ENCODE measurements around the gene ARHGAP24. TPM values are rescaled to one million over a fixed set of nuclear protein-coding genes. Genes with fewer than 3 reads are reported as not detected.

The ARHGAP24 gene
- polyA plus RNA-seq, 3 donors, result 12.5 to 32.0 (median 18.8) TPM

DNA sequence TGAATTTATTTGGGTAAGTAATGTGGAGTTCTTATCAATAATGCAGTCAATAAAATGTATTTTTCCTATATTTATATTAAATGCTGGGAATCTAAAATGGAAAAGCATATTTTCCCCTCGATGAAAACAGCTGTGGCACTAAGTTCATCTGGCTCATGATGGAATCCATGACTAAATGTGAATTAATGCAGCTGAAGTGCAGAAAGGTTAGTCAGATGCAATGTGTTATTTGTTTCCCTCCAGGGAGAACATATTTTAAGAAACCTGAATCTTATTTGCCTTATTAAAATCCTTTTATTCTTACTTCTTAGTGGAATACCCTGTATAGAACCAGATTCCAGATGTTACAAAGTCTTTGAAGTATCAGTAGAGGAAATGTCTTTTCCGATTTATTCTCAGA lies 247.9 kb downstream of the ARHGAP24 start:
- DNase-seq, result no peak
- no peak overlapping the region for H3K27ac Mint-ChIP-seq
- peaks cover 26 to 34% of the 10 kb centered on the region in 2 donors for H3K4me1 ChIP-seq (ENCODE audit: control insufficient read depth in 1 of 2, insufficient read depth in 2 of 2, low read length in 2 of 2)
- peaks cover 3 to 19% of the 10 kb centered on the region in 2 donors for H3K36me3 ChIP-seq (replicated peaks in 1 of 2; ENCODE audit: control insufficient read depth in 1 of 2, insufficient read depth in 2 of 2, low read length in 2 of 2)
- H4K20me1 ChIP-seq (ENCODE audit: insufficient read depth, low read length), result no peaks in the 10 kb centered on the region
- H3K36me3 Mint-ChIP-seq, result peaks cover 15 to 23% of the 10 kb centered on the region in 2 donors
- H3K9me3 Mint-ChIP-seq, result peaks cover 0 to 4% (median 0%) of the 10 kb centered on the region in 7 donors
- intact Hi-C loops (cut with micrococcal nuclease), result no loop called here
- no peaks in the 10 kb centered on the region for H3K27me3 ChIP-seq (ENCODE audit: control insufficient read depth in 2 of 2, insufficient read depth in 2 of 2, low read length in 2 of 2)
- H3K79me2 ChIP-seq (ENCODE audit: insufficient read depth, low read length), result no peaks in the 10 kb centered on the region
- H3K27ac ChIP-seq (ENCODE audit: low read depth in 1 of 2, low read length in 2 of 2), result no peak overlapping the region
- no peak overlapping the region for H3K4me2 ChIP-seq (replicated peaks; ENCODE audit: extremely low read depth, low read length, poor library complexity, severe bottlenecking)
- peaks cover 0 to 1% (median 0%) of the 10 kb centered on the region in 3 donors for H3K27me3 Mint-ChIP-seq (ENCODE audit: low read depth in 3 of 3)
- H3K4me1 Mint-ChIP-seq, result peaks cover 36% of the 10 kb centered on the region
- WGBS (ENCODE audit: insufficient coverage), result no CpG with 5 or more reads among the region's 2 CpGs
- H2AFZ ChIP-seq (ENCODE audit: insufficient read depth, low read depth, low read length, poor library complexity, severe bottlenecking), result no peak overlapping the region
- no peak overlapping the region for H3K4me3 ChIP-seq (replicated peaks in 1 of 3; ENCODE audit: low read depth in 2 of 3, low read length in 3 of 3)
- no peak overlapping the region for H3K9ac ChIP-seq (ENCODE audit: insufficient read depth, low read length, poor library complexity, severe bottlenecking)
- H3K4me3 Mint-ChIP-seq, result no peak overlapping the region
- TF ChIP-seq, protein P1, sequence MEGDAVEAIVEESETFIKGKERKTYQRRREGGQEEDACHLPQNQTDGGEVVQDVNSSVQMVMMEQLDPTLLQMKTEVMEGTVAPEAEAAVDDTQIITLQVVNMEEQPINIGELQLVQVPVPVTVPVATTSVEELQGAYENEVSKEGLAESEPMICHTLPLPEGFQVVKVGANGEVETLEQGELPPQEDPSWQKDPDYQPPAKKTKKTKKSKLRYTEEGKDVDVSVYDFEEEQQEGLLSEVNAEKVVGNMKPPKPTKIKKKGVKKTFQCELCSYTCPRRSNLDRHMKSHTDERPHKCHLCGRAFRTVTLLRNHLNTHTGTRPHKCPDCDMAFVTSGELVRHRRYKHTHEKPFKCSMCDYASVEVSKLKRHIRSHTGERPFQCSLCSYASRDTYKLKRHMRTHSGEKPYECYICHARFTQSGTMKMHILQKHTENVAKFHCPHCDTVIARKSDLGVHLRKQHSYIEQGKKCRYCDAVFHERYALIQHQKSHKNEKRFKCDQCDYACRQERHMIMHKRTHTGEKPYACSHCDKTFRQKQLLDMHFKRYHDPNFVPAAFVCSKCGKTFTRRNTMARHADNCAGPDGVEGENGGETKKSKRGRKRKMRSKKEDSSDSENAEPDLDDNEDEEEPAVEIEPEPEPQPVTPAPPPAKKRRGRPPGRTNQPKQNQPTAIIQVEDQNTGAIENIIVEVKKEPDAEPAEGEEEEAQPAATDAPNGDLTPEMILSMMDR (IDR thresholded peaks at IDR 0.05), result no peak
- H3K9me3 ChIP-seq (replicated peaks in 1 of 2; ENCODE audit: control insufficient read depth in 1 of 2, insufficient read depth in 1 of 2, low read length in 2 of 2), result no peaks in the 10 kb centered on the region

DNA sequence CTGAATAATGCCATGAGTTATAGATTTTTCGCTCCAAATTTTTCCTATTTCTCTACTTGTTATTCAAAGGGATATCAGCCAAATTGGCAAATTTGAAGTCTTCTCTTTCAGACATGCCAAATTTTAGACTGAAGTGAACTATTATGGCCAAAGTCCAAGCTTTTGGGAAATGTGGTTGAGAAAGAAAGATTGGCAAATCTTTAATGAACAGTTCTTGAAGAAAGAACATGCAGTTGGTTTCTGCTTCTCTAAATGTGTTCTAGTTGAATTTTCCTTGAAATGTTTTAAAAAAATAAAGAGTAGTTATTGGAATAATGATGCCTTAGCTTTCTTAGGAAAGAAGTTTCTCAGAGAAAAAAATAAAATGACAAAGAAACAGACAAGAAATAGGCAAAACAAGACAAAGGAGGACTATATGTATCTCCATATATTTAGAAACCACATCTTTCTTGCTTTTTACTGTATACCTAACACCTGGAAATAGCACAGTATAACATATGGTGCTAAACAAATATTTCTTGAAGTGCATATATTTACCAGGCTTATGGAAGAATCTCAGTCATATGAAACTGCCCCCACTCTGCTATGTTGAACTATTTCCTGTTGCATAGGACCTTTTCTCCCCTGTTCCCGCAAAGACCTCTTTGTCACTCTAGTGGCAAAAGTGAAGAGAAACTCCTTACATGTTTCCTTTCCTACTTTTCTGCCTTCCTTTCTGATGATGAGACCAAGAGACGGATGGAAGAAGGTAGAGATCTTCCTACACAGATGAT lies 250.0 kb downstream of the ARHGAP24 start:
- Histone ChIP-seq H3K79me2 (ENCODE audit: insufficient read depth, low read length) (no peaks in the 10 kb centered on the region), H3K4me1 (ENCODE audit: control insufficient read depth in 1 of 2, insufficient read depth in 2 of 2, low read length in 2 of 2) (peaks cover 26 to 34% of the 10 kb centered on the region in 2 donors), H3K27me3 (ENCODE audit: control insufficient read depth in 2 of 2, insufficient read depth in 2 of 2, low read length in 2 of 2) (no peaks in the 10 kb centered on the region), H2AFZ (ENCODE audit: insufficient read depth, low read depth, low read length, poor library complexity, severe bottlenecking) (peak overlapping the region; percentile 54), H3K9me3 (replicated peaks in 1 of 2; ENCODE audit: control insufficient read depth in 1 of 2, insufficient read depth in 1 of 2, low read length in 2 of 2) (no peaks in the 10 kb centered on the region), H3K27ac (ENCODE audit: low read depth in 1 of 2, low read length in 2 of 2) (peak overlapping the region; percentile 72 to 91), H3K4me3 (replicated peaks in 1 of 3; ENCODE audit: low read depth in 2 of 3, low read length in 3 of 3) (peak overlapping the region in 1 of 3 experiments; percentile 54), H3K9ac (ENCODE audit: insufficient read depth, low read length, poor library complexity, severe bottlenecking) (peak overlapping the region; percentile 25), H3K36me3 (replicated peaks in 1 of 2; ENCODE audit: control insufficient read depth in 1 of 2, insufficient read depth in 2 of 2, low read length in 2 of 2) (peaks cover 3 to 19% of the 10 kb centered on the region in 2 donors), H4K20me1 (ENCODE audit: insufficient read depth, low read length) (no peaks in the 10 kb centered on the region), H3K4me2 (replicated peaks; ENCODE audit: extremely low read depth, low read length, poor library complexity, severe bottlenecking) (peak overlapping the region; percentile 58)
- peak in 1 of 3 donors; percentile 20 for DNase-seq
- peaks cover 0 to 1% (median 0%) of the 10 kb centered on the region in 3 donors for H3K27me3 Mint-ChIP-seq (ENCODE audit: low read depth in 3 of 3)
- intact Hi-C loops (cut with micrococcal nuclease), result no loop called here
- peak overlapping the region in 1 of 2 donors; percentile 68 for H3K4me3 Mint-ChIP-seq
- TF ChIP-seq, protein P1 (IDR thresholded peaks at IDR 0.05), result no peak
- WGBS (ENCODE audit: insufficient coverage), result no CpG with 5 or more reads among the region's 3 CpGs
- peaks cover 39% of the 10 kb centered on the region for H3K4me1 Mint-ChIP-seq
- H3K36me3 Mint-ChIP-seq, result peaks cover 15 to 21% of the 10 kb centered on the region in 2 donors
- H3K27ac Mint-ChIP-seq, result peak overlapping the region; percentile 82 to 93 (median 89)
- peaks cover 0 to 4% (median 0%) of the 10 kb centered on the region in 7 donors for H3K9me3 Mint-ChIP-seq

All from CD14-positive monocyte (primary cell).